Activated CD4-positive, alpha-beta T cell treated with anti-CD3 and anti-CD28 coated beads for 36 hours (primary cell): ENCODE data around the gene NFXL1. TPM values are rescaled to one million over a fixed set of nuclear protein-coding genes. Genes with fewer than 3 reads are reported as not detected.

Source experiments
- ATAC-seq: fragments of 200-7000 bp; cut with Tn5 transposase; one replicate; pipeline ENCODE4 v1.10.0; 2021; ENCODE audit warnings: mild to moderate bottlenecking, moderate library complexity
- CTCF ChIA-PET: fragments of 350-600 bp; sonication (Branson Sonifier 250); formaldehyde crosslinking; loops from one replicate; lab custom pipeline; 2021; ENCODE audit warnings: antibody characterized with exemption; lab: Charles Lee
- POLR2A ChIA-PET: fragments of 350-600 bp; sonication (Branson Sonifier 250); formaldehyde crosslinking; loops from one replicate; lab custom pipeline; 2021; ENCODE audit warnings: antibody characterized with exemption, inconsistent platforms; lab: Charles Lee
- DNase-seq: peaks from one replicate; pipeline ENCODE4 v3.0.0-alpha.2; 2020
- H3K27ac Mint-ChIP-seq: one replicate; pipeline ENCODE4 v1.8.0; 2021; ENCODE audit warnings: mixed read lengths
- H3K27me3 Mint-ChIP-seq: one replicate; pipeline ENCODE4 v1.8.0; 2021; ENCODE audit warnings: mixed read lengths
- H3K36me3 Mint-ChIP-seq: one replicate; pipeline ENCODE4 v1.8.0; 2021; ENCODE audit warnings: low read depth, mixed read lengths
- H3K4me1 Mint-ChIP-seq: one replicate; pipeline ENCODE4 v1.8.0; 2021; ENCODE audit warnings: mixed read lengths
- H3K4me3 Mint-ChIP-seq: one replicate; pipeline ENCODE4 v1.8.0; 2021; ENCODE audit warnings: mild to moderate bottlenecking, moderate library complexity, mixed read lengths
- H3K9me3 Mint-ChIP-seq: one replicate; pipeline ENCODE4 v1.8.0; 2021; ENCODE audit warnings: low read depth, mixed read lengths
- intact Hi-C, 2 experiments: fragments of 100-400 bp; cut with DNase I in 1 of 2; cut with micrococcal nuclease in 1 of 2; formaldehyde crosslinking; loops; one replicate each; pipeline versions ENCODE4 v1.14.2 to v1.15.1; 2022 to 2024; cut with DNase I, micrococcal nuclease
- total RNA-seq, 2 experiments: library from RNA; stranded (reverse); gene quantifications; one replicate each; pipeline ENCODE4 v1.2.3, GENCODE V29; 2021

Gene NFXL1
- 10 to 100 TPM; 12.6 to 14.4 TPM for total RNA-seq

DNA sequence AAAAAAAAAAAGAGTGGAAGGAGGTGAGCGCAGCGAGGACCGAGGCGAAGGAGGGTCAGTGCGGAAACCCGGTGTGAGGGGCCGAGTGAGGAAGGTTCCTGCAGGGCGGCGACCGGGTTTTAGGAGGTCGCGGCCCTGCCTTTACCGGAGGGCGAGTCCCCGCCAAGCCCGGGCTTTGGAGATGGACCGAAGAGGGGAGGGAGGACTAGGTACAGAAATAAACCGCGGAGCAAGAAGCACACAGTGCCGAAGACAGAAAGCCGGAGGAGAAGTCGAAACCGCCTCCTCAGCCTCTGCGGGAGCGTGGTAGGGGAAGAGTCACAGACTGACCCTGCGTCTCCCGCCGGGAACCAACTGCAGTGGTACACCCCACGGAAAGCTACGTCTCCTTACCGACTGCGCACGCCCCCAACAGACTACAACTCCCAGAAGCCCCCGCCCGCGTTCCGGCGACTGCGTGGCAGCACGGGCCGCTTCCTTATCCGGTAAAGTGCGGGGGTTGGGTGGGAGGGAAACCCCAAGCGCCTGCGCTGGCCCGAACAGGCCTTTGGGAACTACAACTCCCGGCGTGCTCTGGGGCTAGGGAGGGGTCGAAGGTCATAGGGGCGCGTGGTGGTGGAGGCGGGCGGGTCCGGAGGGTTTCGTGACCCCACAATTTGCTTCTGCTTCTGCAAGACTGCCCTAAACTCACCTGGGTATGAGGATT is at the start of gene NFXL1:
Gene NFXL1, minus strand, starts transcription at position 364 of the 706 bp plus-strand sequence. CDS start 380 bp downstream, outside the sequence.
- Mint-ChIP-seq H3K27me3 (no peaks in the 10 kb centered on the region), H3K4me1 (peaks cover 25% of the 10 kb centered on the region), H3K36me3 (peaks cover 29% of the 10 kb centered on the region), H3K27ac (peak within 1 kb of the TSS; percentile 90), H3K9me3 (no peaks in the 10 kb centered on the region), H3K4me3 (peak within 1 kb of the TSS; percentile 94)
- intact Hi-C loops = loop anchor here (1.0 to 10.0 kb wide), 10 partner anchors 40 to 866 kb away; partner anchors contain the start of genes COMMD8 (in 2 of the 2), SLAIN2 (in 2 of the 2), CNGA1 (in 1 of the 2) and CORIN (in 1 of the 2)
- ATAC-seq = peak; percentile 97
- CTCF ChIA-PET = interaction anchor here (0.6 to 1.3 kb wide), 2 partner anchors 13 to 215 kb away, joined by 3 read pairs; no protein-coding TSS in a partner anchor
- POLR2A ChIA-PET = interaction anchor here (0.7 to 1.0 kb wide), 3 partner anchors 10 to 429 kb away, joined by 3 to 6 read pairs (median 3); partner anchors contain the start of gene ATP10D
- DNase-seq = peak; percentile 98

DNA sequence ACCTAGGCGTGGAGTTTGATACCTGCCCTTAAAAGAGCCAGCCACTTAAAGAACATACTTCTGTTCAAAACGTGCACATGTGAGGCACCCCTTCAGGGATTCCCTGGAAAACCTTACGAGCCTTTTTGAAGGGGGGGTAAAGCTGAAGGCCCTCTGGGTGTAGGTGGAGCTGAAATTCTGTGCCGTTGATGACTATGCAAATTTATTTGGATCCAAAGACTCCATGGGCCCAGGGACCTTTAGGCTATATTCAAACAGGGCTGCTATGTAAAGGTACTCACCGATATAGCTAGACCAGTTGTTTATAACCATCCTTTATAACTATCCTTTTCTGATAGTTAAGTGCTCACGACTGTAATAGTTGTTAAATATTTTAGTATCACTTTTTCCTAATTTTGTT is 40.3 kb upstream of the NFXL1 start:
- CTCF ChIA-PET = no interaction called here
- ATAC-seq (no peak), DNase-seq (no peak)
- intact Hi-C loops = no loop called here
- no peaks in the 10 kb centered on the region for H3K4me1 Mint-ChIP-seq
- H3K27me3 Mint-ChIP-seq = no peaks in the 10 kb centered on the region
- no peak overlapping the region for H3K27ac Mint-ChIP-seq
- H3K36me3 Mint-ChIP-seq = no peaks in the 10 kb centered on the region
- no peak overlapping the region for H3K4me3 Mint-ChIP-seq
- POLR2A ChIA-PET = no interaction called here
- H3K9me3 Mint-ChIP-seq = no peaks in the 10 kb centered on the region

DNA sequence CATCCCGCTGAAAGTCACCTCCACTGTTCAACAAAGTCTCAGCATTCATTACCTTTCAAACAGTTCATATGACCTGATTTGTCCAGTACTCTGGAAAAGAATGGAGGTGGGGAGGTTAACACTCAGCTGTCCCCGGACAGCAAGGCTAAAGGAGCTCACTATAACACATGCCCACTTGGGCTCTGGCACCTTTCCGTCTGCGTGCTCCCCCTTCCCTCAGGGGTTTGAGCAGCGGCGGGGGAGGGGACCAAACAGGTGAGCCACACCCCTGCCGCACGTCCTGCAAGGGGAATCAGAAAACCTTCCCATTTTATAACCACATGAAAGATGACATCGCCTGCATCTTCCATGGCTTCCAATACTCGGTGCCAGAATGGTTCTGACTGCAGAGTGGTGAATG is 39.9 kb upstream of the NFXL1 start:
- ATAC-seq = no peak
- no peak overlapping the region for H3K4me3 Mint-ChIP-seq
- POLR2A ChIA-PET = no interaction called here

GRCh38 chr4:47945930-47946726 is 31.7 kb upstream of the NFXL1 start:
- POLR2A ChIA-PET = no interaction called here
- DNase-seq (no peak), ATAC-seq (no peak)
- CTCF ChIA-PET = interaction anchor here (0.6 to 1.2 kb wide), 3 partner anchors 11 to 277 kb away, joined by 3 to 5 read pairs (median 3); no protein-coding TSS in a partner anchor
- Mint-ChIP-seq H3K36me3 (no peaks in the 10 kb centered on the region), H3K27ac (no peak overlapping the region), H3K4me1 (no peaks in the 10 kb centered on the region), H3K4me3 (no peak overlapping the region), H3K9me3 (no peaks in the 10 kb centered on the region), H3K27me3 (no peaks in the 10 kb centered on the region)
- intact Hi-C loops = no loop called here

More for the DNA sequence above, 39.9 kb upstream of the NFXL1 start:
- Mint-ChIP-seq H3K36me3 (no peaks in the 10 kb centered on the region), H3K9me3 (no peaks in the 10 kb centered on the region), H3K27ac (no peak overlapping the region), H3K4me1 (no peaks in the 10 kb centered on the region), H3K27me3 (no peaks in the 10 kb centered on the region)
- no peak for DNase-seq
- intact Hi-C loops = no loop called here
- CTCF ChIA-PET = no interaction called here

DNA sequence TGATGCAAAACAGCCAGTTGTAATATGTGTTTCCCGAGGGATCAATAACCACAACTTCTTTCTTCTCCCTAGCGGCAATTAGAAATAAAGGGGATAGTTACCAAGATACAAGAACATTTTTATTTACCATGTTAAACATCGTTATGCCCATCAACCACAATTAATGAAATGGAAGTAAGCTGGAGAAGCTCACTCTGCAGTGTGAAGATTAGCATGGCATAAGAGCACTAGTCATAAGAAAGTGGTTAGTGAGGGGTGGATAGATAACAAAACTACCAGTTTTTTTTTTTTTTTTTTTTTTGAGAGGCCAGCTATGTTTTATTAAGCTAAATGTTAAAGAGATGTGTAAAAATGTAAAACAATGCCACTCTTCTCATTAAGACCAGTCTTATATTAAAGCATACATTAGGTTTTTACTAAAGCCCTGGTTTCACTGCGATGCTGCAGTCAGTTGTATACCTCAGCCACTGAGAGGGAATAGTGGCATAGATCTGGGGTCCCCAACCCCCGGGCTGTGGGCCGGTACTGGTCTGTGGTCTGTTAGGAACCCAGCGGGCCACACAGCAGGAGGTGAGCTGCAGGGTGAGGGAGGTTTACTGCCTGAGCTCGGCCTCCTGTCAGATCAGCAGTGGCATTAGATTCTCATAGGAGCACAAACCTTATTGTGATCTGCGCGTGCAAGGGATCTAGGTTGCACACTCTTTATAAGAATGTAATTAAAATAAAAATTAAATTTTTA is 27.9 kb upstream of the NFXL1 start:
- H3K36me3 Mint-ChIP-seq = no peaks in the 10 kb centered on the region
- no peak for DNase-seq
- no peaks in the 10 kb centered on the region for H3K9me3 Mint-ChIP-seq
- H3K4me1 Mint-ChIP-seq = no peaks in the 10 kb centered on the region
- POLR2A ChIA-PET = no interaction called here
- CTCF ChIA-PET = interaction anchor here (1.0 kb wide), 2 partner anchors 92 to 249 kb away, joined by 3 read pairs; no protein-coding TSS in a partner anchor
- no peaks in the 10 kb centered on the region for H3K27me3 Mint-ChIP-seq
- ATAC-seq = no peak
- H3K4me3 Mint-ChIP-seq = no peak overlapping the region
- no peak overlapping the region for H3K27ac Mint-ChIP-seq
- intact Hi-C loops = no loop called here

DNA sequence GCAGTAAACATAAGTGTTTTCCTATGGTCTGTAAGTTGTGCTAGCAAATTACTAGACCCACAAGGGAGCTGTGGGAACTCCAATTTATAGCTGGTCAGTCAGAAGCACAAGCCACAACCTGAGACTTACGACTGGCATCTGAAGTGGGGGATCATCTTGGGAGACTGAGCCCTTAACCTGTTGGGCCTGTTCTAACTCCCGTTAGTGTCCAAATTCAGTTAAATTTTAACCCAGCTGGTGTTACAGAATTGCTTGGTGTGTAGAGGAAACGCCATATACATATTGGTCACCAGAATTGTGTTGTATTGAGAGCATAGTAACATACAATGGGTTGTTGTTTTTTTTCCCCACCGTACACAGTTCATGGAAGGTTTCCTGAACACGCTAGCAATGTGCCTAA is 25.1 kb upstream of the NFXL1 start:
- no peak overlapping the region for H3K27ac Mint-ChIP-seq
- no peaks in the 10 kb centered on the region for H3K9me3 Mint-ChIP-seq
- POLR2A ChIA-PET = no interaction called here
- H3K4me1 Mint-ChIP-seq = no peaks in the 10 kb centered on the region
- intact Hi-C loops = no loop called here
- DNase-seq (no peak), ATAC-seq (no peak)
- CTCF ChIA-PET = no interaction called here
- H3K36me3 Mint-ChIP-seq = no peaks in the 10 kb centered on the region
- no peaks in the 10 kb centered on the region for H3K27me3 Mint-ChIP-seq
- H3K4me3 Mint-ChIP-seq = no peak overlapping the region

DNA sequence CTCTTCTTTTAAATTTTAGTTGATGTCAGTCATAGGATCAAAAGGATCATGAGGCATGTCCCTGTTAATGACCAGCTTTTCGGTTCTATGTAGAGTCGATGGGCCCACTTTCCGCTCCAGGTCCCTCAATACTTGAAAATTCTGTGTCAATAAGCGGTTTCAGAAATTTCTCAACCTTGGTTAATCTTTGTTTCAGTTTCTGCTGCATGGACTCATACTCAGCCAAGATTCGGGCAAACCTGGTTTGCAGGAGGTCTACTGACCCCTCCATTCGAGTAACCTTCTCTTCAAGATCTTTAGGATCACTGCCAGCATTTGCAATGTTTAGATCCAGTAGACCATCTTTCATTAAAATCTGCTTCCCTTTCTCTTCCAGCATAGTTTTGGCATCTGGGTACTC is 22.0 kb upstream of the NFXL1 start:
- ChIA-PET CTCF (interaction anchor here (0.6 kb wide), 1 partner anchor 109 kb away, joined by 4 read pairs; no protein-coding TSS in a partner anchor), POLR2A (no interaction called here)
- Mint-ChIP-seq H3K4me3 (no peak overlapping the region), H3K36me3 (no peaks in the 10 kb centered on the region), H3K9me3 (no peaks in the 10 kb centered on the region), H3K27me3 (no peaks in the 10 kb centered on the region), H3K4me1 (no peaks in the 10 kb centered on the region), H3K27ac (no peak overlapping the region)
- ATAC-seq = no peak
- intact Hi-C loops = no loop called here
- DNase-seq = no peak

- no peak overlapping the region for H3K27ac Mint-ChIP-seq
- no peaks in the 10 kb centered on the region for H3K4me1 Mint-ChIP-seq
- DNase-seq = no peak
- no peak overlapping the region for H3K4me3 Mint-ChIP-seq
- POLR2A ChIA-PET = interaction anchor here (0.6 kb wide), 1 partner anchor 239 kb away, joined by 4 read pairs; no protein-coding TSS in a partner anchor
- peak; percentile 49 for ATAC-seq
- intact Hi-C loops = loop anchor here (1.0 to 5.0 kb wide), 6 partner anchors 97 to 267 kb away; partner anchors contain the start of gene CORIN (in 1 of the 2)
- H3K27me3 Mint-ChIP-seq = peaks cover 1% of the 10 kb centered on the region
- no peaks in the 10 kb centered on the region for H3K9me3 Mint-ChIP-seq
- CTCF ChIA-PET = interaction anchor here (0.6 to 3.4 kb wide), 28 partner anchors 10 to 1089 kb away, joined by 3 to 31 read pairs (median 4); partner anchors contain the start of gene CORIN
- H3K36me3 Mint-ChIP-seq = no peaks in the 10 kb centered on the region
Measured at GRCh38 chr4:47933840-47934239, 19.5 kb upstream of the NFXL1 start.

GRCh38 chr4:47930971-47931804 is 16.8 kb upstream of the NFXL1 start:
- no peaks in the 10 kb centered on the region for H3K36me3 Mint-ChIP-seq

DNA sequence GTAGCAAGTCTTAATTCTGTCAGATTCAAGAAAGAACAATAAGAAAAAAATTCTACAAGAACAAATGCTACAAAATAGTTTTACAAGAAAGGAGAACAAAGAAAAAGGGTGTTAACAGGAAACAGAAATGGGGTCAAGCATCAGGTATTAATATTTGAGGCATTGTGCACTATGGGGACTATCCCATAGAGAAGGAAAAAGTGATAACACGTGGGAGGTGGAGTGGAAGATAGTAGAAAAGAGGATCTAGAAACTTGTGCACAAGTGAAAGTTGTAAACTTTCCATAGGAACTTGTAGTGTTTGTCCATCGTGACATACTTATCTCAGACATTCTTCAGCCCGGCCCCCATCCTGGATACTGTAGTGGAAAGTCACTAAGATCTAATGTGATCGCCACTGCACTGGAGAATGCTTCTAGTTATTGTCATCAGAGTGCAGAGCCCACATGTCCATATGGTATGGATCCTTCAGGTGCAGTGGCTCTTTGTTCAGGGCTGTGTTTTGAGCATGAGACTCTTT is 15.4 kb upstream of the NFXL1 start:
- no peak for ATAC-seq
- H3K27ac Mint-ChIP-seq = no peak overlapping the region
- POLR2A ChIA-PET = no interaction called here

More at GRCh38 chr4:47930971-47931804, 16.8 kb upstream of the NFXL1 start:
- CTCF ChIA-PET = interaction anchor here (0.6 to 1.3 kb wide), 8 partner anchors 13 to 443 kb away, joined by 3 to 4 read pairs (median 3); no protein-coding TSS in a partner anchor
- no peak overlapping the region for H3K4me3 Mint-ChIP-seq
- H3K27me3 Mint-ChIP-seq = peaks cover 8% of the 10 kb centered on the region
- no peak for ATAC-seq
- intact Hi-C loops = loop anchor here in 1 of 2 experiments (5.0 kb wide), 4 partner anchors 94 to 264 kb away; partner anchors contain the start of gene CORIN
- POLR2A ChIA-PET = no interaction called here
- DNase-seq = no peak
- no peak overlapping the region for H3K27ac Mint-ChIP-seq
- H3K9me3 Mint-ChIP-seq = no peaks in the 10 kb centered on the region
- H3K4me1 Mint-ChIP-seq = peaks cover 4% of the 10 kb centered on the region

More for the DNA sequence above, 15.4 kb upstream of the NFXL1 start:
- H3K4me3 Mint-ChIP-seq = no peak overlapping the region
- H3K27me3 Mint-ChIP-seq = peaks cover 13% of the 10 kb centered on the region
- intact Hi-C loops = loop anchor here in 1 of 2 experiments (5.0 kb wide), 4 partner anchors 92 to 262 kb away; partner anchors contain the start of gene CORIN
- no peak for DNase-seq
- CTCF ChIA-PET = no interaction called here
- peaks cover 4% of the 10 kb centered on the region for H3K4me1 Mint-ChIP-seq
- H3K9me3 Mint-ChIP-seq = no peaks in the 10 kb centered on the region
- no peaks in the 10 kb centered on the region for H3K36me3 Mint-ChIP-seq
